Ascending aorta (tissue), 2 donors: ENCODE data around the gene IL20RA. TPM values are rescaled to one million over a fixed set of nuclear protein-coding genes. Genes with fewer than 3 reads are reported as not detected.

ENCODE experiments used
- DNase-seq, 2 donors: peaks; one replicate each; pipeline ENCODE4 v3.0.0-alpha.2; 2019; ENCODE audit warnings: low spot score in 2 of 2
- H3K27ac ChIP-seq, 2 donors: fragments of 200-600 bp; sonication (generic); one replicate each; pipeline ENCODE4 v1.5.1; 2016 to 2017; ENCODE audit warnings: mild to moderate bottlenecking in 1 of 2
- H3K27me3 ChIP-seq: fragments of 200-600 bp; sonication (generic); one replicate; pipeline ENCODE4 v1.5.1; 2017
- H3K36me3 ChIP-seq, 2 donors: fragments of 200-600 bp; sonication (generic); one replicate each; pipeline ENCODE4 v1.5.1; 2016
- H3K4me1 ChIP-seq, 2 donors: fragments of 200-600 bp; sonication (generic); one replicate each; pipeline ENCODE4 v1.5.1; 2016 to 2017; ENCODE audit warnings: mild to moderate bottlenecking in 1 of 2
- H3K4me3 ChIP-seq, 2 donors: fragments of 200-600 bp; sonication (generic); one replicate each; pipeline ENCODE4 v1.5.1; 2016 to 2017; ENCODE audit warnings: mild to moderate bottlenecking in 1 of 2
- H3K9me3 ChIP-seq, 2 donors: fragments of 200-600 bp; sonication (generic); one replicate each; pipeline ENCODE4 v1.5.1; 2016
- CTCF ChIP-seq, 3 experiments: fragments of 200-600 bp in 2 of 3; fragments of 450-650 bp in 1 of 3; sonication (generic) in 2 of 3; IDR thresholded peaks; one replicate each; pipeline ENCODE4 v1.5.1; 2016 to 2019; ENCODE audit warnings: antibody characterized with exemption in 3 of 3, mild to moderate bottlenecking in 1 of 3, moderate library complexity in 1 of 3
- intact Hi-C: fragments of 100-400 bp; cut with DNase I; formaldehyde crosslinking; loops from one replicate; pipeline ENCODE4 v1.15.1; 2023
- total RNA-seq: library from RNA; depleted of rRNA; stranded (reverse); fragments of >200 nt; gene quantifications from one replicate; pipeline ENCODE4 v1.1.0, GENCODE V29; 2016

The IL20RA gene
- total RNA-seq, 1 donor from 2014 or later, result not detected

GRCh38 chr6:137016356-137016755, 28.4 kb downstream of the IL20RA start:
- no peak for DNase-seq
- intact Hi-C loops, result no loop called here
- Histone ChIP-seq H3K27me3 (no peaks in the 10 kb centered on the region), H3K36me3 (no peaks in the 10 kb centered on the region), H3K9me3 (no peaks in the 10 kb centered on the region), H3K27ac (no peak overlapping the region), H3K4me3 (no peak overlapping the region), H3K4me1 (no peaks in the 10 kb centered on the region)
- no peak for TF ChIP-seq CTCF (IDR thresholded peaks at IDR 0.05)

DNA sequence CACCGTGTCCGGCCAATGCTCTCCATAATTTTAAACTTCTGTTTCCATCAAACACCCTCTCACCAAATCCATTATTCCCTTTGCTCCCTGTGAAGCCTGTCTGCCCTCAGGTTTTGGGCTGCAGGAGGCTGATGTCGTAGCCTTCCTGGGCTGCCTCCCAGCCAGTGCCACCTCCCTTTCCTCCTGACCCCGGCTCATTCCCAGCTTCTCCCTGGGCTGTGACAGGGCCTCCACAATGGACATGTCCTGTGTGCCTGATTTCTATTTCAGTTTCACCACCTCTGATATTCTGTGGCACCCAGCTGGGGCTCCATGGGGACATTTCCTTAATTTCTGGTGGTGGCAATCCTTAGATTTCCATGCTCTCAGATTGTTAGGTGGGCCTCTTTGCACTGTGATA, 28.8 kb downstream of the IL20RA start:
- no peaks in the 10 kb centered on the region for H3K36me3 ChIP-seq
- H3K9me3 ChIP-seq, result no peaks in the 10 kb centered on the region
- no peak overlapping the region for H3K4me3 ChIP-seq
- H3K27ac ChIP-seq, result no peak overlapping the region
- H3K27me3 ChIP-seq, result no peaks in the 10 kb centered on the region
- no peak for TF ChIP-seq CTCF (IDR thresholded peaks at IDR 0.05)
- H3K4me1 ChIP-seq, result no peaks in the 10 kb centered on the region
- DNase-seq, result no peak
- intact Hi-C loops, result no loop called here

DNA sequence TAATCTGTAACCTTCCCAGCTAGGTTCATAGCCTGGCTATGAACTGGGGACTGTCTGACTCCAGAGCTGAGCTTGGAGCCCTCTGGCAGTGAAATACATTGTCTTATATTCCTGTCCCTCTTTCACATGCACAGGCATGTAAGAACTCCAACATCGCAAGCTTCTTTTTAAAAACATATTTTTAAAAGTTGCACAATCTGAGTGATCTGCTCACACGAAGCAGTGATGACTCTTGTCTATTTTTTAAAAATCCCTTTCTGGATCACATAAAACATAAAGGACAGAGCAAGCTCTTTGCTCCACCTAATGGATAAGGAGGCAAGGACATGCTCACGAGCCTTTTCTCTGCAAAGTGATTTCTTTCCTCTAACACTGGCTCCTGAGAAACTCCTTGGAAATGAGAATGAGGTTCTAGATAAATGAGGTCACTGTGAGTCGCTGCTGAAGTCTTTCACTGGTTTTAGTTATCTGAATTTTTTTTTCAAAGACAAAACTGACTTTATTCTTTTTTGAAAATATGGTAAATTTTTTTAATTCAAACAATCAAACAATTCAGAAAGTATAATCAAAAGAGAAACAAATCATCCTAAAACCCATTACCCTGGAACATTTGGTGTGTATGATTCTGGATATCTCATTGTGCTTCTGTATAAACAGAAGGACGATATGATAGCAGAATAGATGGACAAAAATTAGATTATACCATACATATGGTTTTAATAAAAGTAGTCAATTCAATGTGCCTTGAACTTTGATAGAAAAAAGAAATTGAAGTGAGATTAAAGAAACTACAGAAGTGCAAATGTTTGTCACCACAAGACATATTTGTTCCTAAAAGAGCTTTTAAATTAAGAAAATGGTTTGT, 30.8 kb downstream of the IL20RA start:
- no peaks in the 10 kb centered on the region for H3K9me3 ChIP-seq
- peak in 1 of 3 experiments; percentile 17 for TF ChIP-seq CTCF (IDR thresholded peaks at IDR 0.05)
- H3K27ac ChIP-seq, result no peak overlapping the region
- no peak overlapping the region for H3K4me3 ChIP-seq
- no peaks in the 10 kb centered on the region for H3K36me3 ChIP-seq
- no peak for DNase-seq
- H3K4me1 ChIP-seq, result no peaks in the 10 kb centered on the region
- H3K27me3 ChIP-seq, result no peaks in the 10 kb centered on the region
- intact Hi-C loops, result no loop called here

GRCh38 chr6:137013031-137013430, 31.7 kb downstream of the IL20RA start:
- DNase-seq, result no peak
- no peaks in the 10 kb centered on the region for H3K27me3 ChIP-seq
- no peak overlapping the region for H3K4me3 ChIP-seq
- H3K4me1 ChIP-seq, result no peaks in the 10 kb centered on the region
- intact Hi-C loops, result no loop called here
- no peaks in the 10 kb centered on the region for H3K9me3 ChIP-seq
- no peaks in the 10 kb centered on the region for H3K36me3 ChIP-seq
- H3K27ac ChIP-seq, result no peak overlapping the region
- no peak for TF ChIP-seq CTCF (IDR thresholded peaks at IDR 0.05)

DNA sequence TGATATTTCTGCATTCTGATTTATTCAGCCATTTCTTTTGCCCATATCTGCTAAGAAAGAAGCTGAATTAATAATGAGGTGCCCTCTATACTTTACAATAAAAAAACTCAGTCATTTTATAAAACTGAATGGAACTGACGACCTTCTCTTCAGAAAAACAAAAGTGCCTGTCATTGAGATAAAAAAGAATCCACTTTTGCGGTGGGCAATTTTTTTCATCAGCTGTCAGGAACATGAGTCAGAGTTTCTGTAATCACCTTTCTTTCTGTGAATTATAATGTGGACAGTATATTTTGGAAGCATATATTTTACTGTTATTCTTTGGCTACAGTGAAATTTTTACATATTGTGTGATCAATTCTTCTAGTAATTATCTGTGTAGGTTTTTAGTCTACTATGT, 33.4 kb downstream of the IL20RA start:
- Histone ChIP-seq H3K4me1 (no peaks in the 10 kb centered on the region), H3K36me3 (no peaks in the 10 kb centered on the region), H3K4me3 (no peak overlapping the region), H3K27ac (no peak overlapping the region), H3K9me3 (no peaks in the 10 kb centered on the region), H3K27me3 (no peaks in the 10 kb centered on the region)
- intact Hi-C loops, result no loop called here
- no peak for DNase-seq
- TF ChIP-seq CTCF (IDR thresholded peaks at IDR 0.05), result no peak
